ENCODE measurements around the gene ERN1.
A peak's percentile ranks its signal among the peaks of the same experiment; 100 is the strongest.
"Not testable (repeated sequence)": the region's sequence is repeated elsewhere in the genome, so short reads cannot be mapped to it uniquely, and the experiment has no call there.

ERN1 gene

GRCh38 chr17:64172510-64172909, 42.6 kb upstream of the ERN1 start:
- no peak overlapping the region for H3K4me3 ChIP-seq

GRCh38 chr17:64171041-64171440, 41.1 kb upstream of the ERN1 start:
- no peaks in the 10 kb centered on the region for H3K9me3 ChIP-seq (replicated peaks in 1 of 11)
- H3K27ac ChIP-seq, result no peak overlapping the region
- H3K27me3 ChIP-seq, result no peaks in the 10 kb centered on the region
- no peak overlapping the region for H3K9ac ChIP-seq
- H3K4me2 ChIP-seq, result no peak overlapping the region
- no peak overlapping the region for H3K4me3 ChIP-seq
- H4K20me1 ChIP-seq, result no peaks in the 10 kb centered on the region
- H3K4me1 ChIP-seq, result peaks cover 0 to 39% (median 17%) of the 10 kb centered on the region in 10 experiments; a peak in 12 of 20 replicates
- peaks cover 17 to 79% (median 58%) of the 10 kb centered on the region in 11 experiments for H3K36me3 ChIP-seq
- no peak for TF ChIP-seq Cebpa-rat (IDR thresholded peaks at IDR 0.05)

More at GRCh38 chr17:64172510-64172909, 42.6 kb upstream of the ERN1 start:
- peaks cover 0 to 54% (median 23%) of the 10 kb centered on the region in 10 experiments; a peak in 12 of 20 replicates for H3K4me1 ChIP-seq
- H3K27me3 ChIP-seq, result no peaks in the 10 kb centered on the region
- TF ChIP-seq Cebpa-rat (IDR thresholded peaks at IDR 0.05), result no peak
- no peaks in the 10 kb centered on the region for H3K9me3 ChIP-seq (replicated peaks in 1 of 11)
- H4K20me1 ChIP-seq, result no peaks in the 10 kb centered on the region
- peaks cover 18 to 81% (median 61%) of the 10 kb centered on the region in 11 experiments for H3K36me3 ChIP-seq
- H3K9ac ChIP-seq, result no peak overlapping the region
- peak overlapping the region in 2 of 11 experiments; percentile 24 to 82; a peak in 4 of 22 replicates for H3K4me2 ChIP-seq
- no peak overlapping the region for H3K27ac ChIP-seq

- Histone ChIP-seq H3K36me3 (peaks cover 23 to 80% (median 66%) of the 10 kb centered on the region in 11 experiments), H3K9me3 (replicated peaks in 1 of 11) (no peaks in the 10 kb centered on the region)
- no peak for TF ChIP-seq Cebpa-rat (IDR thresholded peaks at IDR 0.05)
Observed at GRCh38 chr17:64170286-64170685, 40.3 kb upstream of the ERN1 start.

GRCh38 chr17:64167666-64168065, 37.7 kb upstream of the ERN1 start:
- not testable (repeated sequence) for H3K4me1 ChIP-seq; H3K4me2 ChIP-seq; H3K9ac ChIP-seq; H3K4me3 ChIP-seq; H3K27me3 ChIP-seq; H3K9me3 ChIP-seq (replicated peaks in 1 of 11); H3K27ac ChIP-seq; H4K20me1 ChIP-seq
- peaks cover 25 to 94% (median 70%) of the 10 kb centered on the region in 11 experiments for H3K36me3 ChIP-seq

More at GRCh38 chr17:64170286-64170685, 40.3 kb upstream of the ERN1 start:
- Histone ChIP-seq H3K27me3 (no peaks in the 10 kb centered on the region), H3K27ac (no peak overlapping the region), H3K4me1 (peaks cover 0 to 32% (median 12%) of the 10 kb centered on the region in 10 experiments; a peak in 12 of 20 replicates), H3K9ac (no peak overlapping the region), H3K4me2 (no peak overlapping the region), H4K20me1 (no peaks in the 10 kb centered on the region), H3K4me3 (no peak overlapping the region)

GRCh38 chr17:64166876-64167275, 36.9 kb upstream of the ERN1 start:
- Histone ChIP-seq H3K4me1 (peaks cover 0 to 4% (median 0%) of the 10 kb centered on the region in 10 experiments; a peak in 1 of 20 replicates), H3K4me2 (no peak overlapping the region), H3K9ac (no peak overlapping the region), H3K36me3 (peaks cover 25 to 95% (median 68%) of the 10 kb centered on the region in 11 experiments), H4K20me1 (no peaks in the 10 kb centered on the region), H3K4me3 (no peak overlapping the region), H3K27me3 (no peaks in the 10 kb centered on the region), H3K27ac (no peak overlapping the region), H3K9me3 (replicated peaks in 1 of 11) (no peaks in the 10 kb centered on the region)
- no peak for TF ChIP-seq Cebpa-rat (IDR thresholded peaks at IDR 0.05)

GRCh38 chr17:64165347-64165746, 35.4 kb upstream of the ERN1 start:
- H3K9me3 ChIP-seq (replicated peaks in 1 of 11), result no peaks in the 10 kb centered on the region
- no peak overlapping the region for H3K4me3 ChIP-seq
- TF ChIP-seq Cebpa-rat (IDR thresholded peaks at IDR 0.05), result no peak
- no peak overlapping the region for H3K4me2 ChIP-seq
- H3K36me3 ChIP-seq, result peaks cover 17 to 95% (median 63%) of the 10 kb centered on the region in 11 experiments; a peak in 19 of 22 replicates
- no peaks in the 10 kb centered on the region for H4K20me1 ChIP-seq
- H3K27me3 ChIP-seq, result no peaks in the 10 kb centered on the region
- H3K9ac ChIP-seq, result no peak overlapping the region
- peaks cover 0 to 4% (median 0%) of the 10 kb centered on the region in 10 experiments; a peak in 1 of 20 replicates for H3K4me1 ChIP-seq
- H3K27ac ChIP-seq, result no peak overlapping the region

GRCh38 chr17:64164596-64165285, 34.8 kb upstream of the ERN1 start:
- Histone ChIP-seq H3K27me3 (no peaks in the 10 kb centered on the region), H3K4me2 (no peak overlapping the region), H3K4me3 (no peak overlapping the region), H3K9ac (no peak overlapping the region), H3K27ac (no peak overlapping the region), H3K36me3 (peaks cover 16 to 95% (median 58%) of the 10 kb centered on the region in 11 experiments; a peak in 19 of 22 replicates), H4K20me1 (no peaks in the 10 kb centered on the region), H3K4me1 (peaks cover 0 to 4% (median 0%) of the 10 kb centered on the region in 10 experiments; a peak in 1 of 20 replicates), H3K9me3 (replicated peaks in 1 of 11) (no peaks in the 10 kb centered on the region)
- TF ChIP-seq Cebpa-rat (IDR thresholded peaks at IDR 0.05), result no peak

GRCh38 chr17:64163468-64163867, 33.5 kb upstream of the ERN1 start:
- no peak for TF ChIP-seq Cebpa-rat (IDR thresholded peaks at IDR 0.05)
- peaks cover 16 to 94% (median 45%) of the 10 kb centered on the region in 11 experiments; a peak in 19 of 22 replicates for H3K36me3 ChIP-seq

GRCh38 chr17:64162554-64162953, 32.6 kb upstream of the ERN1 start:
- Histone ChIP-seq H3K36me3 (peaks cover 16 to 95% (median 45%) of the 10 kb centered on the region in 11 experiments; a peak in 19 of 22 replicates), H3K4me1 (no peaks in the 10 kb centered on the region; a peak in 1 of 20 replicates), H4K20me1 (no peaks in the 10 kb centered on the region), H3K9ac (no peak overlapping the region), H3K4me2 (no peak overlapping the region), H3K27ac (no peak overlapping the region), H3K4me3 (no peak overlapping the region), H3K9me3 (replicated peaks in 1 of 11) (no peaks in the 10 kb centered on the region), H3K27me3 (no peaks in the 10 kb centered on the region)
- TF ChIP-seq Cebpa-rat (IDR thresholded peaks at IDR 0.05), result no peak

More at GRCh38 chr17:64163468-64163867, 33.5 kb upstream of the ERN1 start:
- Histone ChIP-seq H3K9ac (no peak overlapping the region), H3K9me3 (replicated peaks in 1 of 11) (no peaks in the 10 kb centered on the region), H3K4me1 (no peaks in the 10 kb centered on the region; a peak in 1 of 20 replicates), H3K4me3 (no peak overlapping the region), H3K4me2 (no peak overlapping the region), H4K20me1 (no peaks in the 10 kb centered on the region), H3K27me3 (no peaks in the 10 kb centered on the region), H3K27ac (no peak overlapping the region)

All from BLaER1 treated with 17β-estradiol and CSF1 and Interleukin-3, amounts not matched to agents 10 nM and 100 nM (cell line).